Endometrial microvascular endothelial cells (primary cell): Measurements from ENCODE around the gene CLCN4. TPM values are rescaled to one million over a fixed set of nuclear protein-coding genes. Genes with fewer than 3 reads are reported as not detected.

ENCODE experiments used
- in situ Hi-C: cut with HindIII; loops from 2 replicates; pipeline ENCODE4 v1.10.0; 2017; ENCODE audit warnings: low sequenced_read_pairs, low pct_unique_long_range_greater_than_20kb; ENCODE audit errors: inconsistent ontology term
- total RNA-seq: library from RNA; depleted of rRNA; stranded (reverse); fragments of >200 nt; gene quantifications from one replicate; pipeline ENCODE4 v1.2.3, GENCODE V29; 2015; ENCODE audit errors: inconsistent ontology term

CLCN4 gene
- 5.9 TPM for total RNA-seq

DNA sequence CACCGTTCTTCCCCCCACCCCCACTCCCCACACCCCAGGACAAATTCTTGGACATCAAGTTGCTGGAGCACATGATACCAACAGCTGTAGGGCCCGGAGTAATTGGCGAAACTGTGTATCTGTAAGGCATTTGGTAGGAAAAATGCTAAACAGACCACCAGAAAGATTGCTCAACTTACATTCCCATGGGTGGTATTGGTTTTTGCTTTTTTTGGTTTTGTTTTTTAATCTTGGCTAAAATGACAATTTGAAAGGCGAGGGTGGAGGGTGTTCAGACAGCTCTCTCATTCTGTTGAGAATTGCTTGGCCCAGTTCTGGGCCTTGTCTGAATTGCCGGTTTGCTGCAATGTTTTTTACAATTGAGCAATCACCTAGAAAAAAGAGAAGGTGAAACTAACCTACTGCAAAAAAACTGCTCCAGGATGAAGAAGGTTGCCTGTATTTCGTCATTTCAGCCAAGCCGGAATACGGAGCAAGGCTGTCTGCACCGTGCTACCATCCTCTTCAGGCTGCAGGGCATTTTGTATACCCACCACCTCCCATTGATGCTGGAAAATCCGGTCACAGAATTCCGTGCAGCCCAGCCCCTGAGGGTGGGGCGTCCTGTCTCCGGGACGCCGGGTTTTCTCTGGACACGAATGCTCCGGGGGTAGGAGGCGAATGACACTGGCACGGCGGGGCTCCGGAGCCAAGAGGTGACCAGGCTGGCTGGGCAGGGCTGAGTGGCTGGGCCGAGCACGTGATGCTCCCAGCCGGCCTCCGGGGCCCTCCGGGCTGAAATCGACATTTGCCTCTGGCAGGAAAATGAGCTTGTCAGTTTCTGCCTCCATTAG lies at the start of gene CLCN4:
CLCN4 (plus strand) TSS at position 777 of the 833 bp plus-strand sequence. CDS start 28,058 bp downstream, outside the sequence.
- in situ Hi-C loops: no loop called here

DNA sequence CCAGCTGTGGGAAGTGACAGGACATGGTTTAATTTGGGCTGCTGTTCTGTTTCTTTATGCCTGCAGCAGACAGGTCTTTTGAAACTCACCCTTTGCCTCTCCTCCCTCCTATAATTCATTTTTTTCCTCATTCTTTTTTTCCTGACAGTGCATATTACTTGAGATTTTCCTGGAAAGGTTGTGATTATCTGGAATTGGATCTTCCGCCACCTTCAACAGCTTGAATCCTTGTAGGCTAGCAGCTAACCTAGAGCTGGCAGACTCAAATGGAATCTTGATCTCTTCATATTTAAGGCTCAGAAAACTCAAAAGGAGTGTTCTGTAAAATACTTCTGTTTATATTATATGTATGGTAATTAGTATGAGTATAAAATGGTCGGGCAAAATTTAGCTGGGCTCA lies 49.3 kb upstream of the CLCN4 start:
- in situ Hi-C loops: no loop called here

DNA sequence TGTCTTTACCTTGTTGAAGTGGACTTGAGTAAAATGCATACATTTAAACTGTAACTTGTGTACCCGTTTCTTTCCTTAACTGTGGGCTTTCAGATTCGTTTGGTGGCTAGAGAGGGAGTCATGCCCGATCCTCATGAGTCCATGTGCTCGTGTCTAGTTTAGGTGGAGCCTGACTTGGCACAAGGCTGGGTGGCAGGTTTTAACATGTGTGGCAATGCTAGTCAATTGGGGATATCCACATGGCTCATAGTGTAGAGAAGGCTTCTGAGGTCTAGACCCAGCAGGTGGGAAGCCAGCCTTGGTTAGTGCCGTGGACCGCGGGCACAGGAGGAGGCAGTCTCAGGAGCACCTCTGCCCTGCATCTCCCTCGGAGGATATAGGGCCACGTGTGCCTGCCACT lies 48.5 kb upstream of the CLCN4 start:
- in situ Hi-C loops: no loop called here

DNA sequence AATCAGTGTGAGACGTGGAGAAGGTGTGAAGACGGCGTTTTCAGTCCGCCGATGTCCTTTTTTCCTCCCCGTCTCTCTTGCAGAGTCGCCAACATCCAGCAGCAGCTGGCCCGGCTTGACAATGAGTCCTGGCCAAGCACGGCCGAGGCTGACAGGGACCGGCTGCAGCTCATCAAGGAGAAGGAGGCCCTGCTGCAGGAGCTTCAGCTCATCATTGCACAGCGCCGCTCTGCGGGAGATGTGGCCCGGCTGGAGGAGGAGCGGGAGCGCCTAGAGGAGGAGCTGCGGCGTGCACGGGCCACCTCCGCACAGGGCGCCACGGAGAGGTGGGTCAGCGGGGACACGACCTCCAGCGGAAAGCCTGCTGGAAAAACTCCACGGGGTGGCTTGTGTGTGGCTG lies 47.1 kb upstream of the CLCN4 start:
- in situ Hi-C loops: no loop called here

DNA sequence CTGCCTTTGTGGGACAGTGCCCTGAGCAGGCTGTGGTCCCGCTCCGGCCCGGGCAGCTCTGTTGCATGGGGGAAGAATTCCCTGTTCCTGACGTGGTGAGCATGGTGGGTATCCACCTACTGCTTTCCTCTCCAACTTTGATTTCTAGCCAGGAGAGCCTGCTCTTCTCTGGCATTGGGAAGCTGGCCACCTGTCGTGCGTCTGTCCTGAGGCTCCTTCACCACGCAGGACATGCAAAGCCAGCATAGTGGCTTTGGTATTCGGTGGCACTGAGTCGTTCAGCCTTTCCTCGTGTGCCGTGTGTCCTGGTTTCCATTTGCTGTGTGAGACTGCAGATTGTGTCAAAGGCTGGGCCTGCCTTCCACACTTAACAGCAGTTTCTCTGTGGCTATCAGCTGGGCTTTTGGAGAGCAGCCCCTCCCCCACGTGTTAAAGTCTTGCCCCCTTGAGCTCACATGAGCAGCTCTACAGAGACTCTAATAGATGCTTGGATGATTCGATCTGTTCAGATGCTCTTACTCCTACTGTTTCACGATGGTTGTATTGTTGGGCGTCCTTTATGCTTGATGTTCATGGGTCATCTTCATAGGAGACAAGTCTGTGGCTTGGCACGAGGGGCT lies 46.3 kb upstream of the CLCN4 start:
- in situ Hi-C loops: no loop called here

DNA sequence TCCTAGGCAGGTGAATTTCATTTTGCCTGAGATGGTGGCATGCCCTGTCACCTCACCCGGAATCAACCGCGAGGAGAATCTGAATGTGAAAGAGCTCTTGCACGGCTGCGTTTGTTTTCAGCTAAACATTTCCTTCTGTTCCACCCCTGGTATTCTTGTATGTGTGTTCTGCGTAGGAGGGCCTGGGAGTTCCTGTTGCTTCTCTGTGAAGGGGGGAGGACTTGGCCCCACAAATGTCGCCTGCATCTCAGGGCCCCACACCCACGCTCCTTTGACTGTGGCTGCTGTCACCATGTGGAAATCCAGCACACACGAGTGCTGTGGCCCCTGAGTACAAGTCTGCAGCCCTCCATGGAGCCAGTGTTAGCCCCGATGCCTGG lies 45.8 kb upstream of the CLCN4 start:
- in situ Hi-C loops: no loop called here

DNA sequence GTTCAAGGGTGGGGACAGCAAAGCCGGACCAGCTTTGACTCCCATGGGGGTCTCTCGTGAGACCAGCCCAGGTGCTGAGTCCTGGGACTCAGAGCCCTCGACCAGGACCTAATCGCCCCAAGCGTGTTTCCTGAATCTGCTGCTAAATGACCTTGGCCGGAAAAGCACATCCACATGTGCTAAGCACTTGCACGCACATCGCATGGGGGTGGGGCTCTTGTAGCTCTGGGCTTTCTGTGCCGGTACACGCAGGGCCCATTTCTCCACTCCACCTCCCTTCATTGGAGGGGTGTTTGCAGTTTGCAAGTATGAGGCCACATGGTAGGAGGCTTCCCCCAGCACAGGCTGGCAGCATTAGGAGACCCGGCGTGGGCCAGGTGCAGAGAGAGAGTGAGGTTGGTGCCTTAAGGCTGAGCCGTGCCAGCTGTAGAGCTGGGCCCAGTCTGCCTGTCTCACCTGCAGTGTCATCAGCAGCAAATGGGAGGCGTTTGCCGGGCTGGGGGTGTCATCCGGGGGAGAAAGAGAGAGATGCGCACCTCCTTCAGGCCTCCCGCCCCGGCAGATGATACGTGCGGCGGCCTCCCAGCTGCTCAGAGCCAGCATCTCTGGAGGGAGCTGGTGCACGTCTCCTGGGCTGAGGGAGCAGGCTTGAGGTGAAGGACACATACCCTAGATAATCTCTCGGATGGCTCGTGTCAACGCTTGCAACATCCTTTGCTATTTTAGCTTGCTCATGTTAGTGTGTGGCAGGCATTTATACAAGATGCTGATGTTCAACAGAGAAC lies 45.2 kb upstream of the CLCN4 start:
- in situ Hi-C loops: no loop called here

DNA sequence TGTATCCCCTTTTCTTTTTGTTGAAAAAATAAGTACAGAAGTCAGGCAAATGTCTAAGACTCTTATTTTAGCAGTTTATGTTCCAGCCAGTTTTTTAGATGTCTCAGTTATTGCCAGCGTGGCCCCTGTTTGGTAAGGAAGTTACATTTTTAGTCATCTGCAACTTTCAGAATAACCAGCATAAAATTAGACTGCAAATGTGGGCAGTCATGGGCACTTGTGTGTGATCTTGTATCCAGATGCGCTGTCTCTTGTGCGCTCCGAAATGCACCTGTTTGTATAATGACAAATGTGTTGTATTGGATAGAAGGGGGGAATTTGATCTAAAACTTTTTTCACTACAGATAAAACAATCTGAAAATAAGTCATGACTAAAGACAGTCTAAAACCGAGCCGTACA lies 44.3 kb upstream of the CLCN4 start:
- in situ Hi-C loops: no loop called here

DNA sequence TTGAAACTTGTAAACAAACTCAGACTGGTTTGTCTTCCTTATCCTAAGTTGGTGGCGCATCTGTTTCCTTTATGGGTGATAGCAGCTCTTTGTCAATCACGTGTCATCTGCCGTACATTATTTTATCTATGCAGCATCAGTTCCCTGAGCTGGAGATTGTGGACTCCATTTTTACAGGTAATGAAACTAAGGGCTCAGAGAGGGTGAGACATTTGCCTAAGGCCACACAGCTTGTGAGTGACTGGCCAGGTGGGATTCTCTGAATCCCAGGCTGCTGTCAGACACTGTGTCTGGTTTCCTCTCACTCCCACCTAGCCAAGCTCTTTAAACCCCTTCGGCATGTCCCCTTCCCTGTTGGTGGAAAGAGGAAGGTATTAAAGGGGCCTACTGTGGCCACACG lies 41.7 kb upstream of the CLCN4 start:
- in situ Hi-C loops: no loop called here

DNA sequence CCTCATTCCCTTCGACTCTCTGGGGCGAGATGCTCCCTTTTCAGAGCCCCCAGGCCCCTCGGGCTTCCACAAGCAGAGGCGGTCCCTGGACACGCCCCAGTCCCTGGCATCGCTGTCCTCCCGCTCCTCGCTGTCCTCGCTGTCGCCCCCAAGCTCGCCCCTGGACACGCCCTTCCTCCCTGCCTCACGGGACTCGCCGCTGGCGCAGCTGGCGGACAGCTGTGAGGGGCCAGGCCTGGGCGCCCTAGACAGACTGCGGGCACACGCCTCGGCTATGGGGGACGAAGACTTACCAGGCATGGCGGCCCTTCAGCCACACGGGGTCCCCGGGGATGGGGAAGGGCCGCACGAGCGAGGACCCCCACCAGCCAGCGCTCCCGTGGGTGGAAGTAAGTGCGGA lies 39.5 kb upstream of the CLCN4 start:
- in situ Hi-C loops: no loop called here

DNA sequence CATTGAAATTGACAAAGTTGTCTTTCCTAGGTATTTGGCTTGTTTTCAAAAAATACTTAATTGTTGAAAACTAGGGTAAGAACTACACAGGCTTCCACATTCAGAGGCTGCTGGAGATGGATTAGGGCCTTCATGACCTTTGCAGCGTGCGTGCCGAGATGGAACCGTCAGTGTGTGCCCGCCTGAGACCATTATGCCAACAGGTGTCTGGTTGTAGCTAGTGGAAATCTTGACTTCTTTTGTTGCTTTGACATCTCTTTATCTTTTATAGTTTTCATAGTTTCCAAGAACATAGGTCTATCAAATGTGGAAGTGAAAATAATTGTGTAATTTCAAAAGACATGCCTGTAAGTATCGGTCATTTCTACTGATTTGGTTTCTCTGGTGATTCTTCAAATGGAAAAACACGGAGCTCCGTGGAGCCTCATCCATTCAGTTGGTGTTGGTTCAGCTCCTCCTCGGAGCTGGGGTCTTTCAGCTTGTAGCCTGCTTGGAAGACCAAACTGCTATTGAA lies 38.9 kb upstream of the CLCN4 start:
- in situ Hi-C loops: no loop called here

DNA sequence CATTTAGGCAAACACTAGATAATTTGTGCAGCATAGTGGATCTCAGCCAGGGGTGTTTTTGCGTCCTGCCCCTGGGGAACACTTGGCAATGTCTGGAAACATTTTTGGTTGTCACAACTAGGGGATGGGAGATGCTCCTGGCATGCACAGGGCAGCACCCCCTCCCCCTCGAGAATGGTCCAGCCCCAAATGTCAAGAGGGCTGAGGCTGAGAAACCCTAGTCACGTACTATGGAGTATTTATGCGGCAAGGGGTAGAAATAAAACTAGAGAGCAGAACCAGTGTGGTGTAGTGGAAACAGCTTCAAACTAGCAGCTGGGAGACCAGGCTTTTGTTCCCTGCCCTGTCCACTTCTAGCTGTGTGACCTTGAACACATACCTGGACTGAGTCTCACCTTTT lies 38.2 kb upstream of the CLCN4 start:
- in situ Hi-C loops: no loop called here

DNA sequence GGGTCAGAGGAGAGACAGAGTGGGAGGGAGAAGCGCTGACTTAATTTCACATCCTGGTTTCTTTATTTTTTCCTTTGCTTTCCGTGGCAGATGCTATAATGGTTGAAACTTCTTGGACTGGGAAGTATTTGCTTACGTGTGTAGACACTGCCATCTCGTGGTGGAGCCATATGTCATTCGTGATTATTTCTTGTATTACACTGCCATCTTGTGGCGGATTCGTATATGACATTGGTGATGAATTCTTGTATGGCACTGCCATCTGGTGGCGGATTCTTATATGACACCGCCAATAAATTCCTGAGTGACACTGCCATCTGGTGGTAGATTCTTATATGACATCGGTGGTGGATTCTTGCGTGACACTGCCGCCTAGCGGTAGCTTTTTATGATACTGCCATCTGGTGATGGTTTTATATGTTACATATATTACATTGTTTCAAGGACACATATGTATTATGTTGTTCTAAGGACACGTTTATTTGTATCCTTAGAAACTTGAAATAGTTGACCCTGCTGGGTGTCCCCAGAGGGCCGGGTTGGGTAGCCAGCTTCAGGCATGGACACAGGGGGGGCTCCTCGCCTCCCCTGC lies 37.3 kb upstream of the CLCN4 start:
- in situ Hi-C loops: no loop called here

DNA sequence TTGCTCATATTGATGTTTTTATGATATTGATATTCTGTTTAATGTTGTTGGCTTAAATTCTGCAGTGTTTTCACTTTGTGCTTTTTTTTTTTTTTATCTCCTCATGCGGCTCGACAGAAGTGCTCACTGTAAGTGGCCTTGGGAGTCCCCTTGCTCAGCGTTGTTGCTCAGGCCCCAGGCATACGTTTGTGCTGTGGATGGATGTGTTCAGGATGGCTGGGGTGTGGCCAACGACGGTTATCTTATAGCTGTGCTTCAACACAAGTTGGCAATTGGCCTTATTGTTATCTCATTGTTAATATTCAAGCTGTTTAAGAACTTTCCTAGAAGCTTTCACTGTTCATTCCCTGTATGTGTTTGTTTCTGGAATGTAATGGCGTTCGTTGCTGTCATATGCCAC lies 36.4 kb upstream of the CLCN4 start:
- in situ Hi-C loops: no loop called here

DNA sequence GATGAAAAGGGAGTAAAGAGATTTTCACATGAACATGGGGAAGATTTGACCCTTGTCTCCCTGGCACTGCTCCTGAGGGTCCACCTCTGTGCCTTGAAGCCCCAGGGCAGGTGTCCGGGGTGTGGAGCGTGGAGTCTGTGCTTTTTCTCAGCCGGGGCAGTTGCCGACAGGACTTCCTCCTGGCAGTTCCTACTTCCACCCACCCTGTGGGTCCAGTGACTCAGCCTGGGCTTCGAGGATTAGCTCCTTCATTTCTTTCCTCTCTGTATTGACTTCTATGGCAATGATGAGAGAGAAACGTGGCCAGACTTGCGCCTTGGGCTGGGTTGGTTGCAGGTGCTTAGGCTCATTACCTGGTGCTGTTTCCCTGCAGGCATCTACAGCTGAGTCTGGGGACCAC lies 35.9 kb upstream of the CLCN4 start:
- in situ Hi-C loops: no loop called here

DNA sequence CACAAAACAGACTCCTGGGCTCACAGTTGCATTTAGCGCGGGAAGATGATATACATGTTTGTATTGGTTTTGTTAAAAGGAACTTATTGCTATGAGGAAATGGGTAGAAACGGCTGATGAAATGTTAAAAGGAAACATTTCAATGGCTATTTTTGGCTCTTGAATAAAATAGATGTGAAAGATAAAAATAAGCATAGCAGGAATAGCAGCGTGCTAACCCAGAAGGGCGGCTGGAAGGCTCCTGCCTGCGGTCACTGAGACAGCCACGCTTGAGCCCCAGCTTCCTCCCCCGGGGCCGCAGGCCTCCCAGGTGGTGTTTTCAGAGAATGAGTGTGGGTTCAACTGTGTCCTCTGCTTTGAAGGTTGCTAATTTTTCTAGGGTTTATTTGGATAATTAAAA lies 35.0 kb upstream of the CLCN4 start:
- in situ Hi-C loops: no loop called here

DNA sequence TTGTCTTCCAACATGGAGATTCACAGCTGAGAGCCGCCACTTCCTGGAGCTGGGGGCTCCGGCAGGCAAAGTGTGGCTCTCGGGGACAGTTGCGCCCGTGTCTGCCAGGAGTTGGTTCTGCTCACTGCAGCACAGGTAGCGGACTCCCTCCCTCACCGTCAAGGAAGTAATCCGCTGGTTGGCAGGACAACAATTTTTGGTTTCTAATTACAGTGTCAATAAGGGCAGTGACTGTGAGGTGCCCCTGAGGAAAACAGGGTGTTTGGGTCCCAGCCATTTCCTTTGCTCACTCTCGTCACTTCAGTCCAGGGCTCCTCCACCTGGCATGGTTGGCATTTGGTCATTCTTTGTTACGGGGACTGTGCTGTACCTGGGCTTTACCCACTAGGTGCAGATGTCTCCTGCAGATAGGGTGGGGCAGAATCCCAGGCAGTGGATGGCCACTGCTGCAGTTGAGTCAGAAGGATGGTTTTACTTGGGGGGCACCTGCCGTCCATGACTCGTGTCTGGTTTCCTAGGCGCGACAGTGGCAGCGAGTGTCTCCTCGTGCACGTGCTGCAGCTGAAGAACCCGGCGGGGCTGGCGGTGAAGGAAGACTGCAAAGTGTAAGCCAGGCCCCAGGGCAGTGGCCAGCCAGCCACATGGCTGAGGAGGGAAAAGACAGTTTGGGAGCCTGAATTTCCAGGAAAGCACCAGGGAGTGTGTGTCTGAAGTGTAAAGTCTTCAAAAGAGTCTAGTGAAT lies 32.1 kb upstream of the CLCN4 start:
- in situ Hi-C loops: no loop called here

DNA sequence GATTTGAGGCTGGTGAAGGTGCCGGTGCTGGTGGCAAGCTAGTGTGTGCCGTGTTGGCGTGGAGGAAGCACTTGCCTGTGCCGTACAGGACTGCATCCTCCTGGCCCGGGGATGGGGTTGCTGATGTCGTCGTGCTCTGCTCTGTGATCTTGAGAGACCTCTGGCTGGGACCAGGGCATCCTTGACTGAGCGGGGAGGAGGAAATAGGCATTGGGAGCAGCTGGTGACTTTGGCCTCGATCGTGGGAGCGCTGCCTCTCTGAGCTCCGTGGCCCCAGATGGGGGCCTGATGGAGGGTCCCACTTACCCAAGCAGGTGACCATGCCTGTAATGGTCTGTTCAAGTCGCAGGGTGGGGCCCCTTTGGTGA lies 31.5 kb upstream of the CLCN4 start:
- in situ Hi-C loops: no loop called here

DNA sequence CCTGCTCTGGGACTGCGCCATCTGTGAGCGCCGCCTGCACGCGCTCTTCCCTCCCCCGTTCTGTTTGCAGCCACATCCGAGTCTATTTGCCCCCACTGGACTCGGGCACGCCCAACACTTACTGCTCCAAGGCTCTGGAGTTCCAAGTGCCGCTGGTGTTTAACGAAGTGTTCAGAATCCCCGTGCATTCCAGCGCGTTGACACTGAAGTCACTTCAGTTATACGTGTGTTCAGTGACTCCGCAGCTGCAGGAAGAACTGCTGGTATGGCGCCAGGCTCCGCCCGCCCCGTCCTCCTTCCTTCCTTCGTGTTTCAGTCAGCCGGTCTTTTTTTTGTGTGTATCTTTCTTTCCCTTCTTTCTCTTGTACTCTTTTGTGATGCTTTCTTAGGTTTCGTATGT lies 30.7 kb upstream of the CLCN4 start:
- in situ Hi-C loops: no loop called here
